K562 (cell line): Measurements from ENCODE around the gene FRAT2. TPM values are rescaled to one million over a fixed set of nuclear protein-coding genes. Genes with fewer than 3 reads are reported as not detected.

Experiments
- ARID1B ChIP-seq: fragments of 450-650 bp; IDR thresholded peaks from 2 replicates; pipeline ENCODE4 v1.6.1; 2016; ENCODE audit warnings: antibody characterized with exemption, mild to moderate bottlenecking, inconsistent platforms
- ATF2 ChIP-seq: sonication (generic); formaldehyde crosslinking; IDR thresholded peaks from 2 replicates; pipeline ENCODE4 v1.8.1; 2022; ENCODE audit warnings: missing genetic modification reagents
- BMI1 ChIP-seq: fragments of 150-350 bp; IDR thresholded peaks from 2 replicates; pipeline ENCODE4 v1.6.1; 2014; ENCODE audit warnings: low read length
- CBFA2T3 ChIP-seq: fragments of 450-650 bp; IDR thresholded peaks from 2 replicates; pipeline ENCODE4 v1.6.1; 2017
- CCNT2 ChIP-seq: IDR thresholded peaks from 2 replicates; pipeline ENCODE4 v1.6.1; 2011; ENCODE audit warnings: borderline replicate concordance, low read depth, mild to moderate bottlenecking, moderate library complexity, mixed read lengths, low read length; ENCODE audit not compliant: insufficient read length; ENCODE audit errors: extremely low read depth
- DACH1 ChIP-seq: fragments of 450-650 bp; IDR thresholded peaks from 2 replicates; pipeline ENCODE4 v1.6.1; 2018; ENCODE audit not compliant: partially characterized antibody
- EP400 ChIP-seq: fragments of 450-650 bp; IDR thresholded peaks from 2 replicates; pipeline ENCODE4 v1.6.1; 2017; ENCODE audit warnings: antibody characterized with exemption, mild to moderate bottlenecking, moderate library complexity
- ETS1 ChIP-seq: conservative IDR thresholded peaks from 2 replicates; pipeline ENCODE4 v1.6.1; 2011; ENCODE audit warnings: low read depth, mild to moderate bottlenecking, low read length; ENCODE audit not compliant: control insufficient read depth
- GABPB1 ChIP-seq: sonication (generic); formaldehyde crosslinking; IDR thresholded peaks from 2 replicates; pipeline ENCODE4 v1.8.0; 2022; ENCODE audit warnings: mild to moderate bottlenecking, missing genetic modification reagents
- HDAC3 ChIP-seq: fragments of 450-650 bp; IDR thresholded peaks from 2 replicates; pipeline ENCODE4 v1.6.1; 2018; ENCODE audit warnings: borderline replicate concordance, mild to moderate bottlenecking, moderate library complexity; ENCODE audit not compliant: partially characterized antibody
- HNRNPLL ChIP-seq: fragments of 200-400 bp; formaldehyde crosslinking; IDR thresholded peaks from 2 replicates; pipeline ENCODE4 v1.6.1; 2017; ENCODE audit warnings: low read length, low read depth, mild to moderate bottlenecking; ENCODE audit not compliant: poor library complexity, severe bottlenecking
- KLF1 ChIP-seq: fragments of 450-650 bp; IDR thresholded peaks from 2 replicates; pipeline ENCODE4 v1.6.1; 2016; ENCODE audit warnings: missing genetic modification characterization, missing compliant biosample characterization
- NUFIP1 ChIP-seq: fragments of 450-650 bp; IDR thresholded peaks from 2 replicates; pipeline ENCODE4 v1.6.1; 2018; ENCODE audit not compliant: partially characterized antibody
- RREB1 ChIP-seq: fragments of 250-450 bp; sonication (Bioruptor Pico); IDR thresholded peaks from 2 replicates; pipeline ENCODE4 v1.4.0; 2020
- TAF9B ChIP-seq: fragments of 450-650 bp; IDR thresholded peaks from 2 replicates; pipeline ENCODE4 v1.6.1; 2018; ENCODE audit warnings: mild to moderate bottlenecking; ENCODE audit not compliant: partially characterized antibody
- THAP7 ChIP-seq: fragments of 250-450 bp; sonication (Bioruptor Pico); IDR thresholded peaks from 2 replicates; pipeline ENCODE4 v1.5.0; 2021
- ZFX ChIP-seq: sonication (generic); formaldehyde crosslinking; IDR thresholded peaks from 2 replicates; pipeline ENCODE4 v1.8.0; 2022; ENCODE audit warnings: mild to moderate bottlenecking, missing genetic modification reagents, moderate library complexity
- ZNF263 ChIP-seq: sonication (generic); formaldehyde crosslinking; IDR thresholded peaks from 2 replicates; pipeline ENCODE4 v1.8.0; 2022; ENCODE audit warnings: mild to moderate bottlenecking, missing genetic modification reagents, borderline replicate concordance
- polyA plus RNA-seq, 8 experiments: library from polyadenylated mRNA; depleted of rRNA in 4 of 8; stranded (reverse) in 5 of 8; unstranded in 3 of 8; fragments of >200 nt; fragmentation: Nextera tagmentation in 2 of 8; fragmentation: Illumina TruSeq in 1 of 8; extraction: Ambion mirVana in 2 of 8; extraction: Trizol in 1 of 8; gene quantifications; 2 replicates each; pipeline versions ENCODE4 v1.2.1 to v1.2.3, GENCODE V29; 2011 to 2014; ENCODE audit warnings: inconsistent platforms in 1 of 8, missing spikeins in 1 of 8
- total RNA-seq, 7 experiments: library from RNA; depleted of rRNA in 6 of 7; stranded (reverse); fragments of >200 nt in 6 of 7; fragmentation: Illumina TruSeq in 2 of 7; extraction: Trizol in 2 of 7; gene quantifications; 2 replicates each; pipeline versions ENCODE4 v1.2.1 to v1.2.3, GENCODE V29; 2011 to 2021; ENCODE audit warnings: low replicate concordance in 1 of 7

The FRAT2 gene
- total and polyA plus RNA-seq, 9 of the 15 experiments (the other 6 are each of a cell fraction or from before 2014, with no cell fraction given) = 4.3 to 31.7 (median 19.5) TPM

- TF ChIP-seq EP400 = peak; percentile 80
- peak; percentile 53 for TF ChIP-seq HDAC3
- TF ChIP-seq CCNT2 = peak; percentile 54
- no peak for TF ChIP-seq BMI1
- peak; percentile 19; the same call in 1 of the 2 replicates for TF ChIP-seq GABPB1 (CRISPR knock-in tag)
- TF ChIP-seq ETS1 = no peak; the same call in 1 of the 2 replicates
- TF ChIP-seq ZNF263 = peak; percentile 91
- peak; percentile 49; the same call in 1 of the 2 replicates for TF ChIP-seq ARID1B
- peak; percentile 23; the same call in 1 of the 2 replicates for TF ChIP-seq CBFA2T3
- peak; percentile 84 for TF ChIP-seq NUFIP1
- peak; percentile 72 for TF ChIP-seq ZFX (CRISPR knock-in tag)
- TF ChIP-seq THAP7 (CRISPR knock-in tag) = no peak
- no peak for TF ChIP-seq DACH1
- TF ChIP-seq TAF9B = peak; percentile 45
- TF ChIP-seq KLF1 = no peak
- 0 out of 2 replicates have a peak, but pooled peaks have one; percentile 38 for TF ChIP-seq ATF2 (CRISPR knock-in tag)
- peak; percentile 27 for TF ChIP-seq HNRNPLL
- TF ChIP-seq RREB1 (CRISPR knock-in tag) = no peak
These were observed 15.5 kb downstream of the FRAT2 start, which contains the start of gene FRAT1 (continued) for GRCh38 chr10:97318772-97319651.
